Panc1 (cell line): ENCODE results near the gene IGSF21. TPM values are rescaled to one million over a fixed set of nuclear protein-coding genes. Genes with fewer than 3 reads are reported as not detected.

Experiments
- ATAC-seq: fragments of 200-7000 bp; cut with Tn5 transposase; 2 replicates; pipeline ENCODE4 v1.9.1; 2020; ENCODE audit warnings: mild to moderate bottlenecking, moderate library complexity
- BruUV-seq: library from RNA; stranded (reverse); fragments of 400-500 nt; replicated peaks from 2 replicates; lab custom pipeline; 2021; lab: Mats Ljungman, UMichigan
- CTCF ChIA-PET: fragments of 300-600 bp; sonication (Branson Sonifier 250); formaldehyde crosslinking; loops from one replicate; lab custom pipeline; 2022; ENCODE audit warnings: antibody characterized with exemption; lab: Charles Lee
- POLR2A ChIA-PET: fragments of 300-600 bp; sonication (Branson Sonifier 250); formaldehyde crosslinking; loops from one replicate; lab custom pipeline; 2022; ENCODE audit warnings: antibody characterized with exemption; lab: Charles Lee
- DNase-seq: peaks from one replicate; pipeline ENCODE4 v3.0.0-alpha.2; 2010; ENCODE audit warnings: low read depth, low spot score
- H3K27ac ChIP-seq: 2 replicates; pipeline ENCODE4 v1.5.1; 2011; ENCODE audit warnings: mild to moderate bottlenecking, low read length, inconsistent platforms
- H3K27me3 ChIP-seq: fragments of 200-500 bp; sonication (Bioruptor generic); 2 replicates; pipeline ENCODE4 v1.6.0; 2014; ENCODE audit warnings: low read length, inconsistent platforms; ENCODE audit not compliant: control insufficient read depth, insufficient read depth
- H3K36me3 ChIP-seq: fragments of 200-500 bp; sonication (Bioruptor generic); 2 replicates; pipeline ENCODE4 v1.5.1; 2014; ENCODE audit warnings: inconsistent platforms, mild to moderate bottlenecking, low read length, moderate library complexity; ENCODE audit not compliant: control insufficient read depth, insufficient read depth
- H3K4me1 ChIP-seq: 2 replicates; pipeline ENCODE4 v1.5.1; 2011; ENCODE audit warnings: inconsistent platforms, mild to moderate bottlenecking, low read length, moderate library complexity; ENCODE audit not compliant: control insufficient read depth, insufficient read depth
- H3K4me3 ChIP-seq, 2 experiments: 2 replicates each; pipeline ENCODE4 v1.5.1; 2011 to 2012; ENCODE audit warnings: low read depth in 2 of 2, low read length in 2 of 2, mild to moderate bottlenecking in 2 of 2, inconsistent platforms in 1 of 2, moderate library complexity in 1 of 2
- H3K9me3 ChIP-seq: fragments of 200-500 bp; sonication (Bioruptor generic); 2 replicates; pipeline ENCODE4 v1.5.1; 2014; ENCODE audit warnings: low read depth, mild to moderate bottlenecking, inconsistent platforms, low read length, moderate library complexity; ENCODE audit not compliant: control insufficient read depth, insufficient read depth
- CTCF ChIP-seq: fragments of 450-650 bp; IDR thresholded peaks from 2 replicates; pipeline ENCODE4 v1.5.1; 2017; ENCODE audit warnings: mild to moderate bottlenecking
- POLR2AphosphoS5 ChIP-seq: IDR thresholded peaks from 2 replicates; pipeline ENCODE4 v1.6.1; 2012; ENCODE audit warnings: mild to moderate bottlenecking, low read depth, low read length, moderate library complexity
- REST ChIP-seq, 2 experiments: IDR thresholded peaks; 2 replicates each; pipeline ENCODE4 v1.6.1; 2011 to 2012; ENCODE audit warnings: low read depth in 2 of 2, control low read depth in 1 of 2, low read length in 1 of 2, mild to moderate bottlenecking in 1 of 2, moderate library complexity in 1 of 2; ENCODE audit not compliant: insufficient read depth in 1 of 2
- SIN3A ChIP-seq: IDR thresholded peaks from 2 replicates; pipeline ENCODE4 v1.6.1; 2012; ENCODE audit warnings: low read depth, mild to moderate bottlenecking, low read length, moderate library complexity, borderline replicate concordance; ENCODE audit not compliant: insufficient read depth
- TCF7L2 ChIP-seq: IDR thresholded peaks from 2 replicates; pipeline ENCODE4 v1.6.1; 2011; ENCODE audit warnings: mild to moderate bottlenecking, low read depth, low read length, inconsistent platforms
- in situ Hi-C: cut with HindIII; loops from 2 replicates; pipeline ENCODE4 v1.10.0; 2016; ENCODE audit warnings: low sequenced_read_pairs, low pct_unique_long_range_greater_than_20kb
- intact Hi-C: fragments of 100-400 bp; cut with micrococcal nuclease; formaldehyde crosslinking; loops from one replicate; pipeline ENCODE4 v1.10.0; 2022; ENCODE audit not compliant: unreplicated experiment
- total RNA-seq: library from RNA; stranded (reverse); gene quantifications from one replicate; pipeline ENCODE4 v1.2.1, GENCODE V29; 2021; ENCODE audit not compliant: unreplicated experiment

Gene IGSF21
- total RNA-seq, 1 experiment from 2014 or later: not detected

- POLR2A ChIA-PET: no interaction called here
- in situ Hi-C loops: no loop called here
- intact Hi-C loops: no loop called here
- H3K4me3 ChIP-seq: no peak overlapping the region
- no peaks in the 10 kb centered on the region for H3K9me3 ChIP-seq
- BruUV-seq: no TSS peak
- CTCF ChIA-PET: no interaction called here
- no peak overlapping the region for H3K27ac ChIP-seq
- peaks cover 2% of the 10 kb centered on the region; the same call in 1 of the 2 replicates for H3K27me3 ChIP-seq
- TF ChIP-seq SIN3A (no peak), REST (IDR thresholded peaks at IDR 0.05; ENCODE audit: insufficient read depth in 1 of 2, low read depth in 2 of 2, low read length in 1 of 2) (no peak), TCF7L2 (no peak), CTCF (no peak)
- no peaks in the 10 kb centered on the region for H3K4me1 ChIP-seq
- DNase-seq (no peak), ATAC-seq (no peak)
- no peaks in the 10 kb centered on the region for H3K36me3 ChIP-seq
Observed at GRCh38 chr1:18340787-18341186, 233.2 kb downstream of the IGSF21 start.

GRCh38 chr1:18341291-18342069 lies 233.9 kb downstream of the IGSF21 start:
- BruUV-seq: no TSS peak
- ChIA-PET POLR2A (no interaction called here), CTCF (interaction anchor here (0.7 kb wide), 1 partner anchor 73 kb away, joined by 5 read pairs; no protein-coding TSS in a partner anchor)
- in situ Hi-C loops (no loop called here), intact Hi-C loops (no loop called here)
- TF ChIP-seq REST (IDR thresholded peaks at IDR 0.05; ENCODE audit: insufficient read depth in 1 of 2, low read depth in 2 of 2, low read length in 1 of 2) (no peak), POLR2AphosphoS5 (no peak), CTCF (no peak), TCF7L2 (no peak), SIN3A (no peak)
- H3K27me3 ChIP-seq: peaks cover 2% of the 10 kb centered on the region; the same call in 1 of the 2 replicates
- H3K4me3 ChIP-seq: no peak overlapping the region
- no peaks in the 10 kb centered on the region for H3K36me3 ChIP-seq
- H3K9me3 ChIP-seq: no peaks in the 10 kb centered on the region
- ATAC-seq (no peak), DNase-seq (no peak)
- H3K4me1 ChIP-seq: no peaks in the 10 kb centered on the region
- H3K27ac ChIP-seq: no peak overlapping the region
